Neural cell (in vitro differentiated cells): ENCODE results near the gene NACC2. TPM values are rescaled to one million over a fixed set of nuclear protein-coding genes. Genes with fewer than 3 reads are reported as not detected.

Source experiments
- H2AFZ ChIP-seq: fragments of 200-600, 300-800 bp; sonication (generic), shearing (Covaris generic); 2 replicates; pipeline ENCODE4 v1.6.0; 2014; ENCODE audit warnings: low read depth, mild to moderate bottlenecking, antibody characterized with exemption, low read length, moderate library complexity
- H3F3A ChIP-seq: fragments of 200-600 bp; shearing (Covaris generic); 2 replicates; pipeline ENCODE4 v1.6.1; 2016; ENCODE audit warnings: mild to moderate bottlenecking, moderate library complexity, mixed read lengths, antibody characterized with exemption, low read length; ENCODE audit not compliant: insufficient read depth, poor library complexity, severe bottlenecking
- H3K27ac ChIP-seq: fragments of 200-600, 300-800 bp; sonication (generic), shearing (Covaris generic); 2 replicates; pipeline ENCODE4 v1.5.1; 2014; ENCODE audit warnings: mild to moderate bottlenecking, low read length, moderate library complexity
- H3K27me3 ChIP-seq: fragments of 300-800, 200-600 bp; sonication (generic), shearing (Covaris generic); 2 replicates; pipeline ENCODE4 v1.6.0; 2014; ENCODE audit warnings: mild to moderate bottlenecking, low read depth, low read length, moderate library complexity; ENCODE audit not compliant: insufficient read depth
- H3K36me3 ChIP-seq: fragments of 300-800, 200-600 bp; sonication (generic), shearing (Covaris generic); 2 replicates; pipeline ENCODE4 v1.5.1; 2014; ENCODE audit warnings: mild to moderate bottlenecking, antibody characterized with exemption, low read length, moderate library complexity; ENCODE audit not compliant: insufficient read depth
- H3K4me2 ChIP-seq: fragments of 300-800, 200-600 bp; sonication (generic), shearing (Covaris generic); 2 replicates; pipeline ENCODE4 v1.6.0; 2014; ENCODE audit warnings: mild to moderate bottlenecking, low read length
- H3K4me3 ChIP-seq: fragments of 300-800, 200-600 bp; sonication (generic), shearing (Covaris generic); 2 replicates; pipeline ENCODE4 v1.5.1; 2014; ENCODE audit warnings: mild to moderate bottlenecking, low read length, moderate library complexity
- H3K79me2 ChIP-seq: fragments of 200-600 bp; shearing (Covaris generic); replicated peaks from 2 replicates; pipeline ENCODE4 v1.6.0; 2014; ENCODE audit warnings: mild to moderate bottlenecking, low read length, moderate library complexity; ENCODE audit not compliant: insufficient read depth
- H3K9ac ChIP-seq: fragments of 300-800, 200-600 bp; sonication (generic), shearing (Covaris generic); 2 replicates; pipeline ENCODE4 v1.6.1; 2016; ENCODE audit warnings: mild to moderate bottlenecking, low read length, mixed read lengths
- H3K9me2 ChIP-seq: fragments of 200-600 bp; shearing (Covaris generic); 2 replicates; pipeline ENCODE4 v1.6.1; 2016; ENCODE audit warnings: mild to moderate bottlenecking, low read length, mixed read lengths; ENCODE audit not compliant: insufficient read depth
- H3K9me3 ChIP-seq: fragments of 200-600, 300-800 bp; sonication (generic), shearing (Covaris generic); 2 replicates; pipeline ENCODE4 v1.6.1; 2016; ENCODE audit warnings: mild to moderate bottlenecking, mixed run types, low read length, moderate library complexity, mixed read lengths
- H4K20me1 ChIP-seq: fragments of 200-600 bp; shearing (Covaris generic); 2 replicates; pipeline ENCODE4 v1.6.1; 2016; ENCODE audit warnings: mild to moderate bottlenecking, mixed run types; ENCODE audit not compliant: insufficient read depth
- EP300 ChIP-seq: fragments of 450-650 bp; conservative IDR thresholded peaks from 2 replicates; pipeline ENCODE4 v1.6.1; 2014; ENCODE audit warnings: antibody characterized with exemption, mild to moderate bottlenecking, moderate library complexity; ENCODE audit not compliant: poor library complexity, severe bottlenecking
- EZH2 ChIP-seq: fragments of 200-600, 300-800 bp; shearing (Covaris generic), sonication (generic); IDR thresholded peaks from 2 replicates; pipeline ENCODE4 v1.6.1; 2014; ENCODE audit warnings: antibody characterized with exemption, low read length, borderline replicate concordance, mild to moderate bottlenecking; ENCODE audit not compliant: insufficient read depth, poor library complexity, severe bottlenecking
- MXI1 ChIP-seq: fragments of 450-650 bp; conservative IDR thresholded peaks from 2 replicates; pipeline ENCODE4 v1.6.1; 2014; ENCODE audit warnings: antibody characterized with exemption, mild to moderate bottlenecking; ENCODE audit not compliant: poor library complexity, severe bottlenecking
- POLR2AphosphoS5 ChIP-seq: IDR thresholded peaks from 2 replicates; pipeline ENCODE4 v1.6.1; 2012
- RAD21 ChIP-seq: fragments of 450-650 bp; conservative IDR thresholded peaks from 2 replicates; pipeline ENCODE4 v1.6.1; 2014; ENCODE audit warnings: antibody characterized with exemption, mild to moderate bottlenecking, moderate library complexity
- SMC3 ChIP-seq: fragments of 450-650 bp; conservative IDR thresholded peaks from 2 replicates; pipeline ENCODE4 v1.6.1; 2014; ENCODE audit warnings: antibody characterized with exemption, mild to moderate bottlenecking, moderate library complexity; ENCODE audit not compliant: poor library complexity
- TAF1 ChIP-seq: IDR thresholded peaks from 2 replicates; pipeline ENCODE4 v1.6.1; 2012; ENCODE audit warnings: low read depth
- polyA plus RNA-seq: library from polyadenylated mRNA; depleted of rRNA; stranded (reverse); fragments of >200 nt; gene quantifications from 2 replicates; pipeline ENCODE4 v1.2.3, GENCODE V29; 2014
- TF ChIP-seq, protein P1 (sequence below): IDR thresholded peaks from 2 replicates; pipeline ENCODE4 v1.6.1; 2012; ENCODE audit warnings: borderline replicate concordance
- TF ChIP-seq, protein P2 (sequence below): fragments of 450-650 bp; IDR thresholded peaks from 2 replicates; pipeline ENCODE4 v1.5.1; 2014; ENCODE audit warnings: antibody characterized with exemption, mild to moderate bottlenecking, moderate library complexity; ENCODE audit not compliant: poor library complexity, severe bottlenecking

Gene NACC2
- polyA plus RNA-seq, 1 donor from 2014 or later: 1.7 TPM

DNA sequence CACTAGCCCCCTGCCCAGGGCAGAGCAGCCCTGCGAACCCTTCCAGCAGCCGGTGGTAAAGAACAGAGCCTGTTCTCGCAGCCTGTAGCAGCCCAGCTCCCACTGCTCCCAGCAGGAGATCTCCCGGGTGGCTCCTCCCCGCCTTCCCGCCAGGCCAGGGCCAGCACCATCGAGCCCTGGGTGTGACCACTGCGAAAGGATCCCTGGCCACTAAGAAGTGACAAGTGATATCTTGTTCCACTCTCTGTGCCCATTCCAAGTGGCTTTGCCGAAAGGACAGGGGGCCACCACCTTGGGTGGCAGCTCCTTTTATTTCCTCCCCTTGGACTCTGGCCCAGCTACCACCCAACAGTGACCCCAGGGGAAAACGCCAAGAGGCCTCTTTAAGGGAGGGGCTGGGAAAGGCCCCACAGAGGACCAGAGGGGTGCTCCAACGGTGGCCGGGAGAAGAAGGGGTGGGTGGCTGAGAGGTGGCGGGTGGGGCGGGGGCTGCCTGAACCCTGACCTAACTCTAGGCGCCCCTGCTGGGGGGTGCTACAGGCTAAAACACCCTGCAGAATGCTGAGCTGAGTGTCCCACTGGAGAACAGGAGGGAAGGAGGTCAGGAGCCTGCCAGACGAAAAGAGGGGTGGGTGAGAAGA lies 1.6 kb downstream of the NACC2 start:
- Histone ChIP-seq H3F3A (no peaks in the 10 kb centered on the region), H3K27me3 (peaks cover 14% of the 10 kb centered on the region), H3K4me2 (no peak overlapping the region), H3K9me2 (no peaks in the 10 kb centered on the region), H4K20me1 (no peaks in the 10 kb centered on the region), H3K9ac (no peak overlapping the region), H3K36me3 (no peaks in the 10 kb centered on the region), H3K9me3 (no peaks in the 10 kb centered on the region), H3K27ac (no peak overlapping the region), H3K4me3 (no peak overlapping the region), H3K79me2 (no peaks in the 10 kb centered on the region), H2AFZ (no peak overlapping the region)
- TF ChIP-seq TAF1: no peak
- TF ChIP-seq RAD21: no peak
- TF ChIP-seq, protein P1, sequence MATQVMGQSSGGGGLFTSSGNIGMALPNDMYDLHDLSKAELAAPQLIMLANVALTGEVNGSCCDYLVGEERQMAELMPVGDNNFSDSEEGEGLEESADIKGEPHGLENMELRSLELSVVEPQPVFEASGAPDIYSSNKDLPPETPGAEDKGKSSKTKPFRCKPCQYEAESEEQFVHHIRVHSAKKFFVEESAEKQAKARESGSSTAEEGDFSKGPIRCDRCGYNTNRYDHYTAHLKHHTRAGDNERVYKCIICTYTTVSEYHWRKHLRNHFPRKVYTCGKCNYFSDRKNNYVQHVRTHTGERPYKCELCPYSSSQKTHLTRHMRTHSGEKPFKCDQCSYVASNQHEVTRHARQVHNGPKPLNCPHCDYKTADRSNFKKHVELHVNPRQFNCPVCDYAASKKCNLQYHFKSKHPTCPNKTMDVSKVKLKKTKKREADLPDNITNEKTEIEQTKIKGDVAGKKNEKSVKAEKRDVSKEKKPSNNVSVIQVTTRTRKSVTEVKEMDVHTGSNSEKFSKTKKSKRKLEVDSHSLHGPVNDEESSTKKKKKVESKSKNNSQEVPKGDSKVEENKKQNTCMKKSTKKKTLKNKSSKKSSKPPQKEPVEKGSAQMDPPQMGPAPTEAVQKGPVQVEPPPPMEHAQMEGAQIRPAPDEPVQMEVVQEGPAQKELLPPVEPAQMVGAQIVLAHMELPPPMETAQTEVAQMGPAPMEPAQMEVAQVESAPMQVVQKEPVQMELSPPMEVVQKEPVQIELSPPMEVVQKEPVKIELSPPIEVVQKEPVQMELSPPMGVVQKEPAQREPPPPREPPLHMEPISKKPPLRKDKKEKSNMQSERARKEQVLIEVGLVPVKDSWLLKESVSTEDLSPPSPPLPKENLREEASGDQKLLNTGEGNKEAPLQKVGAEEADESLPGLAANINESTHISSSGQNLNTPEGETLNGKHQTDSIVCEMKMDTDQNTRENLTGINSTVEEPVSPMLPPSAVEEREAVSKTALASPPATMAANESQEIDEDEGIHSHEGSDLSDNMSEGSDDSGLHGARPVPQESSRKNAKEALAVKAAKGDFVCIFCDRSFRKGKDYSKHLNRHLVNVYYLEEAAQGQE: no peak
- TF ChIP-seq SMC3: no peak
- no peak for TF ChIP-seq MXI1
- no peak for TF ChIP-seq EP300
- TF ChIP-seq, protein P2, sequence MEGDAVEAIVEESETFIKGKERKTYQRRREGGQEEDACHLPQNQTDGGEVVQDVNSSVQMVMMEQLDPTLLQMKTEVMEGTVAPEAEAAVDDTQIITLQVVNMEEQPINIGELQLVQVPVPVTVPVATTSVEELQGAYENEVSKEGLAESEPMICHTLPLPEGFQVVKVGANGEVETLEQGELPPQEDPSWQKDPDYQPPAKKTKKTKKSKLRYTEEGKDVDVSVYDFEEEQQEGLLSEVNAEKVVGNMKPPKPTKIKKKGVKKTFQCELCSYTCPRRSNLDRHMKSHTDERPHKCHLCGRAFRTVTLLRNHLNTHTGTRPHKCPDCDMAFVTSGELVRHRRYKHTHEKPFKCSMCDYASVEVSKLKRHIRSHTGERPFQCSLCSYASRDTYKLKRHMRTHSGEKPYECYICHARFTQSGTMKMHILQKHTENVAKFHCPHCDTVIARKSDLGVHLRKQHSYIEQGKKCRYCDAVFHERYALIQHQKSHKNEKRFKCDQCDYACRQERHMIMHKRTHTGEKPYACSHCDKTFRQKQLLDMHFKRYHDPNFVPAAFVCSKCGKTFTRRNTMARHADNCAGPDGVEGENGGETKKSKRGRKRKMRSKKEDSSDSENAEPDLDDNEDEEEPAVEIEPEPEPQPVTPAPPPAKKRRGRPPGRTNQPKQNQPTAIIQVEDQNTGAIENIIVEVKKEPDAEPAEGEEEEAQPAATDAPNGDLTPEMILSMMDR: no peak
- no peak for TF ChIP-seq EZH2
- TF ChIP-seq POLR2AphosphoS5: no peak

DNA sequence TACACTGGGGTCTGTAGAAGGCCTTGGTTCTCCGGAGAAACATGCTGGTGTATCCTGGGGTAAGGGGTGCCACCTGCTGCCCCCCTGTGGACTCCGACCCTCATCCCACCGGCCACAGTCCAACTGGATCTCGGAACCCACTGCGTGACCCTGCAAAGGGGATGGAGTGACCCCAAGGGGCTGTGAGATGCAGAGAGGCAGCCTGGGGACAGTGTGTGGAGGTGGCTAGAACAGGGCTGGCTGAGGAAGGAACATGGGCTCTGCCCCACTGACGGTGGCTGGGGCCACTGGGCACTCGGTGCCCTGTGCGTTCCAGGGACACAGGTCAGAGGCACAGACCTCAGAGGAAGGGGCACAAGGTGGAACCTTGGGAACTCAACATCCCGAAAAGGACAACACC lies 2.3 kb downstream of the NACC2 start:
- Histone ChIP-seq H4K20me1 (no peaks in the 10 kb centered on the region), H3F3A (no peaks in the 10 kb centered on the region), H3K36me3 (no peaks in the 10 kb centered on the region), H3K9me3 (no peaks in the 10 kb centered on the region), H3K4me2 (no peak overlapping the region), H3K9ac (no peak overlapping the region), H3K27me3 (peaks cover 14% of the 10 kb centered on the region), H3K9me2 (no peaks in the 10 kb centered on the region), H3K79me2 (no peaks in the 10 kb centered on the region), H3K27ac (no peak overlapping the region), H3K4me3 (no peak overlapping the region), H2AFZ (no peak overlapping the region)
- TF ChIP-seq, protein P1: no peak
- TF ChIP-seq, protein P2: no peak
- TF ChIP-seq MXI1: no peak
- TF ChIP-seq POLR2AphosphoS5: no peak
- no peak for TF ChIP-seq EP300
- TF ChIP-seq TAF1: no peak
- no peak for TF ChIP-seq EZH2
- no peak for TF ChIP-seq RAD21
- TF ChIP-seq SMC3: no peak
